Central memory CD8-positive, alpha-beta T cell (primary cell): Measurements from ENCODE around the gene COL6A3.

ENCODE experiments used
- ATAC-seq: fragments of 150-1000 bp; cut with Tn5 transposase; replicated peaks from 2 replicates; pipeline ENCODE4 v1.10.0; 2022; ENCODE audit warnings: mild to moderate bottlenecking, moderate FRiP score, moderate number of reproducible peaks; ENCODE audit not compliant: poor library complexity, severe bottlenecking; ENCODE audit errors: extremely low read depth
- DNase-seq, 2 donors: peaks; one replicate each; pipeline ENCODE4 v3.0.0; 2021; ENCODE audit warnings: low spot score in 2 of 2
- H3K27ac Mint-ChIP-seq: one replicate; pipeline ENCODE4 v1.8.0; 2022; ENCODE audit warnings: low read depth, mild to moderate bottlenecking, moderate library complexity, mixed read lengths
- H3K27me3 Mint-ChIP-seq: one replicate; pipeline ENCODE4 v1.8.0; 2022; ENCODE audit warnings: mixed read lengths
- H3K36me3 Mint-ChIP-seq: one replicate; pipeline ENCODE4 v1.8.0; 2022; ENCODE audit warnings: mild to moderate bottlenecking, moderate library complexity, mixed read lengths; ENCODE audit not compliant: insufficient read depth
- H3K4me1 Mint-ChIP-seq: one replicate; pipeline ENCODE4 v1.8.0; 2022; ENCODE audit warnings: mixed read lengths
- H3K4me3 Mint-ChIP-seq: one replicate; pipeline ENCODE4 v1.8.0; 2022; ENCODE audit warnings: mild to moderate bottlenecking, moderate library complexity, mixed read lengths
- H3K9me3 Mint-ChIP-seq: one replicate; pipeline ENCODE4 v1.8.0; 2022; ENCODE audit warnings: mixed read lengths

COL6A3 gene

DNA sequence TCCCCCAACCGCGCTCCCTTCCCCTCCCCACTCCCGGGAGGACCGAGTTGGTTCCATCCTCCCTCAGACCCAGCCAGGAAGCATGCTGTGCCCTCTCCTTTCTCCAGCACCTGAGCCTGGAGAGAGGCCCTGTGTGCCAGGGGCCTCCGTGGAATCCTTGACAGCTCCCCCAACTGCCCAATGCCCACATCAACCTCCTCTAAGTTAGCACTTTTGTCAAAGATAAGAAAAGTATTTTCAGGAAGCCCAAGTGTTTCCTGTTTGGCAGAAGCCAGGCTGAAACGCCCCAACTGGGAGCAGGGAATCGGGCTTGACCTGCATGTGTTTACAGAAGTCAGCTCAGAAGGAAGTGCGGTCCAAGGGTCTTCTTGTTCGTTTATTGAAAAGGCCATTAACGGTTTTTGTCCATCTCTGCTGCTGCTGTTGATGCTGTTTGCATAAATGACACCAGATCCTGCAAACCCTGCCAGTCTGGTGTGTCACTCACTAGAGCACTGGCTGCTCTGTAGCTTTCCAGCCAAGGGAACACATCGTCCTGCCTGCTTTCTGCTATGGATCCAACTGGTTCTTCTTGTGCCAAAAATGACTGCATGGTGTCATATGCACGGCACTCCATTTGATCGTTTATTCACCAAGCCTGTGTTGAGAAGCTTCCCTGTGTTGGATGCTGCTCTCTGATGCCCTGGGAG lies 35.4 kb upstream of the COL6A3 start:
- H3K9me3 Mint-ChIP-seq = no peaks in the 10 kb centered on the region
- H3K27ac Mint-ChIP-seq = no peak overlapping the region
- ATAC-seq (no peak), DNase-seq (no peak)
- H3K4me1 Mint-ChIP-seq = no peaks in the 10 kb centered on the region
- no peak overlapping the region for H3K4me3 Mint-ChIP-seq
- H3K36me3 Mint-ChIP-seq = no peaks in the 10 kb centered on the region
- no peaks in the 10 kb centered on the region for H3K27me3 Mint-ChIP-seq

DNA sequence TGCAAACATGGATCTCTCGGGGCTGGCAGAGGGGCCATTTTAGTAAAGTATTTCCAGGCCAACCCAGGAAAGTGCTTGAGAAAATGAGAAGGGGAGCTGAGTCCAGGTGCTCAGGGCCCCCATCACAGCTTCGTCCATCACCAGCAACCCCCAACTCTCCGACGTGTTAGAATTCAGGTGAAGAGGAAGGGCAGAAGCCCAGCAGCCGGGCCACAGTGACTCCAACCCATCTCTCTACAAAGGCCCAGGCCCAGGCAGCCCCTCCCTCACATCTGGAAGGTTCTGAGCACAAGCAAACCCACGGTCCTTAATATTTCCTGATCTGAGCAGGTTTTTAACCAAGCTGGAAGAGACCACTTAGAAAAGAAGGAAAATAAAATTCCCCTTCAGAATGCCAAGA lies 34.7 kb upstream of the COL6A3 start:
- H3K27me3 Mint-ChIP-seq = no peaks in the 10 kb centered on the region
- no peak overlapping the region for H3K4me3 Mint-ChIP-seq
- no peak for ATAC-seq
- H3K27ac Mint-ChIP-seq = no peak overlapping the region
- H3K9me3 Mint-ChIP-seq = no peaks in the 10 kb centered on the region
- no peaks in the 10 kb centered on the region for H3K36me3 Mint-ChIP-seq
- DNase-seq = no peak
- no peaks in the 10 kb centered on the region for H3K4me1 Mint-ChIP-seq

DNA sequence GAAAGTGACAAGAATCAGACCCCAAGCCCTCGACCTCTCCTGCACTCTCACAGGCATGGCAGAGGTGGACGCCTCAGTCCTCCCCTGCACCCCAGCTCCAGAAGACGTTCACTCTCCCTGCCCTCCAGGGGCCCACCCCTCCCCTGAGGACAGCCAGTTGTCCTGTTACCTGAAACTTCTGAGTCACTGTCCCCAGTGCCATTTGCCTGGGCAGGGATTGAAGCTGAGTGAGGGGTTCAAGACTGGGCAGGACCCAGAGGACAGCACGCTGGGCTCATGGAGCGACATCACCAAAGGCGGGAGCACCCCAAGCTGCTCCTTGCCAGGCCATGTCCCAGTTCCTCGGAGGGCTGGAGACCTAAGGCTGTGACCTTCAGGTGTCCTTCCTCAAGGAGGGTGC lies 34.2 kb upstream of the COL6A3 start:
- no peak for ATAC-seq
- no peak for DNase-seq
- Mint-ChIP-seq H3K4me3 (no peak overlapping the region), H3K4me1 (no peaks in the 10 kb centered on the region), H3K36me3 (no peaks in the 10 kb centered on the region), H3K27me3 (no peaks in the 10 kb centered on the region), H3K9me3 (no peaks in the 10 kb centered on the region), H3K27ac (no peak overlapping the region)

DNA sequence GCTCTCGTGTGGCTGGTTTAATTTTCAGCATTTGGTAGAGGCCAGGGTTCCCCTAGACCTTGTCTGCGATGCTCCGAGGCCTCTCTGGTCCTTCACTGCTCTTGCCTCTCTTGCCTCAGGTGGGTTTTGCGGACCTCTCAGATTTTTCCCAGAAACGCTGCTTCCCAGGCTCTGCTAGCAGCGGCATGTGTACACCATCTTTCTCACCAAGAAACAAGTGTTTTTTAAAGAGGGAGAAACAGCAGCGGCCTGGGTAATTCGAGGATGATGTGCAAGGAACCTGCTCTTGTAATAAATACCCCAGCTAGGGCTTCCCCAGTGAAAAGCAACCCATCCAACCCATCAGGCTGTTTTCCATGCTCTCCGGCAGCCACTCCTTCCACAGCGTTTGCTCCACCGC lies 33.5 kb upstream of the COL6A3 start:
- Mint-ChIP-seq H3K36me3 (no peaks in the 10 kb centered on the region), H3K4me3 (no peak overlapping the region), H3K27ac (no peak overlapping the region), H3K27me3 (no peaks in the 10 kb centered on the region), H3K9me3 (no peaks in the 10 kb centered on the region), H3K4me1 (no peaks in the 10 kb centered on the region)
- ATAC-seq (no peak), DNase-seq (no peak)

DNA sequence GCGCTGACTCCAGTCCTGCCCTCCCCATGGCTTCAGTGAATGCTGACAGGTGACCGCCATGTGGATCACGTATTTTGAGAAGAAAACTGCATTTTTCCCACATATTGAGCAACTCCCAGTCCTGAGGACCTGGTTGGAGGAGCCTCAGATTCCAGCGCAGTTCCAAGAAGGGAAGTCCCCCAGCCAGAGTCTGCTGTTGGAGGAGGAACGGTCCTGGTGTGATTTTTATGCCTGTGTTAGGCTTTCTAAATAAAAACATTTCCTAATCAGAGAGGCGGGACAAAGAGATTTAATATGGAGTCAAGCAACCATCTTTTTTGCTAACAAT lies 32.3 kb upstream of the COL6A3 start:
- H3K36me3 Mint-ChIP-seq = no peaks in the 10 kb centered on the region
- H3K9me3 Mint-ChIP-seq = no peaks in the 10 kb centered on the region
- H3K4me1 Mint-ChIP-seq = peaks cover 9% of the 10 kb centered on the region
- H3K4me3 Mint-ChIP-seq = no peak overlapping the region
- H3K27me3 Mint-ChIP-seq = no peaks in the 10 kb centered on the region
- DNase-seq = no peak
- ATAC-seq = no peak
- H3K27ac Mint-ChIP-seq = no peak overlapping the region

DNA sequence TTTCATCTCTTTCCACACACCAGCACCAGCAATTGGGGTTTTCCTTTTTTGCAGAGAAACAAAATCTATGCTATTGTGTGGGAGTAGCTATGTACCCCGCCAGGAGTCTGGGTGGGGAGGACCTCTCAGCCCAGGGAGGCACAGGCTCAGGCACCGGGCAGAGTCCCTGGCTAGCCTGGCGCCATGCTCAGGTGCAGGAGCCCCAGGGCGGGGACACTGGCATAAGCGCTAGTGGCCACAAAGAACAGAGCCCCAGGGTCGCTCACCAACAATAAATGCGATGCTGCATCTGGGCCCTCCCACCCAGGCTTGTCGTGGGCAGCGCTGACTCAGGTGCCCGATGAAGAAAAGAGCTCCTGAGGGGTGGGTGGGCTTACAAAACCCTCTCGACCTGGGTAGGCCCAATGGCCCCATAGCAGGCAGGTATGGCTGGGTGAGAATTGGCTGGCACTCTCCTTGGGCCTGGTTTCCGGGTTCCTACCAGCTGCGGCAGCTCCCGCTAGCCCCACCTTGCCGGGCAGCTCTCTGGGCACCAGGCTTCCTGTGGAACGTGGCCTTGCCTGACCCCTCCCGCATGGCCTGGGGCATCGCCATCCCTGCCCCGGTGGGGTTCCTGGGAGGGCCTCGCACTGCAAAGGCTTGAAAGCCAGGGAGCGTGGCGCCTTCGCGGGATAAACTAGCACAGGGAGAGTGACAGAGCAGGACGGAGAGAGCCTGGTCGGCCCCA lies 31.8 kb upstream of the COL6A3 start:
- no peak overlapping the region for H3K4me3 Mint-ChIP-seq
- no peaks in the 10 kb centered on the region for H3K27me3 Mint-ChIP-seq
- H3K27ac Mint-ChIP-seq = no peak overlapping the region
- no peaks in the 10 kb centered on the region for H3K9me3 Mint-ChIP-seq
- DNase-seq (no peak), ATAC-seq (no peak)
- no peaks in the 10 kb centered on the region for H3K36me3 Mint-ChIP-seq
- H3K4me1 Mint-ChIP-seq = peaks cover 11% of the 10 kb centered on the region

DNA sequence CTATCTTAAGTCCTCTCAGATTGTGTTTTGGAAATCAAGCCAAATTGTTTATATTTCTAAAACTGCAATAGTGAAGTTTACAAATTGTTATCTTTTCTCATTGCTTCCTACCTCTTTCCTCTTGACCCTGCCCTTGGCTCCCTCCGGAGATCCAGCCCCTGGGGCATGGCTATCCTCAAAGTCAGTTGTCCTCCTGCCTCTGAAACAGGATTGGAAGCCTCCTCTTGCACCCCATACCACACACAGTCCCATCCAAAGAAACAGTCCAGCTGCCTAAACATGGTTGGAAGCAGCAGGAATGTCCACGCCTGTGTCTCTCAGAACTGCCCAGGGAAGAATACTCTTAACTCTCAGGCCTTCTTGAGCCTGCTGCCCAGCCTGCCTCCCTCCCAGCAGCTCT lies 30.1 kb upstream of the COL6A3 start:
- Mint-ChIP-seq H3K27ac (no peak overlapping the region), H3K27me3 (no peaks in the 10 kb centered on the region), H3K36me3 (no peaks in the 10 kb centered on the region), H3K4me1 (peaks cover 11% of the 10 kb centered on the region), H3K4me3 (no peak overlapping the region), H3K9me3 (no peaks in the 10 kb centered on the region)
- ATAC-seq = no peak
- DNase-seq = no peak

DNA sequence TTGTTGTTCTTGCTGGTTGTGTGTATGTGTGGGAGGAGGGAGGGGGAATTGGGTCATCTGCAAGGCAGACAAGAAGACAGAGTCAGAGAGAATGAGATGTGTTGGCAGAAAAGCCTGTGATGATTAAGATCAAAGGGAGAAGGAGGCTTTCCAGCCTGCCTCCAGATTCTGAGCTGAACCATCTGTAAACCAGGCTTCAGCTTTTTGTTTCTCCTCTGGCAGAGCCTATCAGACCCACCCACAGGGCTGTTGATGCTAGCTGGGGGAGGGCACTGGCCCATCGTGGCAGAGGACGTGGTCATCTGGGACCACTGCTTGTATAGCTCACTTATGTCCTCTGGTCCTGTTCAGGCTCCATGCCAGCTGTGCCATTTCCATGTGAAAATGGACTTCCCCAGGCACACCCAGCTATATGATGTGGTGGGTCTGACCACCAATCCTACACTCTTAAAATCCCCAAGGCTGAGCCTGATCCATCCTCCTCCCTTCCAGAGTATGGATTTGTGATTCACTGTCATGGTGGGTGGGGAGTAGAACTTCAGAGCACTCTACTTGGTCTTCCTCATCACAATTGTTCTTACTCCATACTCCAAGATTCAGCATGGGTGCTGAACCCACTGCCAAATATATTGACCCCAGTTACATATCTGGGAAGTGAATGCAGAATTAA lies 27.8 kb upstream of the COL6A3 start:
- DNase-seq (no peak), ATAC-seq (no peak)
- Mint-ChIP-seq H3K36me3 (peaks cover 2% of the 10 kb centered on the region), H3K4me3 (no peak overlapping the region), H3K27me3 (no peaks in the 10 kb centered on the region), H3K27ac (no peak overlapping the region), H3K4me1 (peaks cover 16% of the 10 kb centered on the region), H3K9me3 (no peaks in the 10 kb centered on the region)

DNA sequence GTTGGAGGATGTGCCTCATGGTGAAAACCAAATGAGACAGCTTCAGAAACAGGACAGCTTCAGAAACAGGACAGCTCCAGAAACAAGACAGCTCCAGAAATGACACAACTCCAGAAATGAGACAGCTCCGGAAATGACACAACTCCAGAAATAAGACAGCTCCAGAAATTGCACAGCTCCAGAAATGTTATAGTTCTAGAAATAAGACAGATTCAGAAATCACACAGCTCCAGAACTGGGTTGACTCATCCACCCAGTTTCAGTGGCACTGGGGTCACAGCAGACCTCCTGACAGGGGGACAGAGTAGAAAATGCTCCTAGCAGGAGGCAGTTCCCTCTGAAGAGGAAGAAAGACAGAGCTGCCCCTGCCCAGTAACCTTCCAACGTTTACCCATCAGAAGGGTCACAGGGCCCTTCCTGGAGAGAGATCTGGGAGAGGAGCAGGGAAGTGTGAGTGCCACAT lies 26.9 kb upstream of the COL6A3 start:
- no peaks in the 10 kb centered on the region for H3K9me3 Mint-ChIP-seq
- no peak overlapping the region for H3K4me3 Mint-ChIP-seq
- no peak overlapping the region for H3K27ac Mint-ChIP-seq
- H3K27me3 Mint-ChIP-seq = no peaks in the 10 kb centered on the region
- peaks cover 21% of the 10 kb centered on the region for H3K4me1 Mint-ChIP-seq
- peaks cover 2% of the 10 kb centered on the region for H3K36me3 Mint-ChIP-seq
- ATAC-seq = no peak
- no peak for DNase-seq

DNA sequence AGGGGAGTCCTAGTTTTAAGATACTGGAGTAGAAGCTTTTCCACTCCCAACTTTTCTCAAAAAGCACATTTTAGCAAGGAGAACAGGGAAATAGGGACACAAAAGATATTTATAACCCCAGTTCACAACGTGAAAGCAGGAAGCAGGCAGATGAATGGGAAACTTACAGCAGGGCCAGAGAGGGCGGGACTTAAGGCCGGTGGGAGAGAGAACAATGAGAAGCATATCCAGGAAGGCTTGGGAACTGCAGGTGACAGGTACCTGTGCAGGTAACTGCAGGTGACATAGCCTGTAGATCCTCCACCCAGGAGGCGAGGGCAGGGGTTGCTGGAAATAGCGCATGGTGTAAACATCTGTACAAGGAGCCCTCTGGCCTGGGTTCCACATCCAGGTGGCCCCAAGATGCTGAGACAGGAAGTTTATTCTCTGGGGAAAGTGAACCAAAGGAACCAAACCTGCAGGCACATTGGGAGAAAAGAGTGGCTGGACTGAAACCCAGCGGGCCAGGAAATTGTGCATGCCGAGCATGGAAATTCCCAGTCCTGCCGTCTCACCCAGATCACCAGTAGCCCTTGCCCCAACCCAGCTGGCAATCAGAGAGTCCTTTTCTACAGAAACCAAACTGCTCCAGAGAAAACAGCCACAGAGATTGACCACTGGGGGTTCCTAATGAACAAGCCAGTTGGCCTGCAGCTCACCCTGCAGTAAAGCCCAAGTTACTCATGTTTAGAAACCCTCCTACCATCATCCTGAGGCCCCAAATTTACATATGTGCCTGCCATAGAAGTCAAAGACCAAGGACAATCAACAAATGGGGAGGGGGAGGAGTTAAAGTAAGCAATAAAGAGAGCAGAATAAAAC lies 24.3 kb upstream of the COL6A3 start:
- Mint-ChIP-seq H3K9me3 (no peaks in the 10 kb centered on the region), H3K4me3 (no peak overlapping the region), H3K27ac (no peak overlapping the region), H3K27me3 (no peaks in the 10 kb centered on the region), H3K4me1 (peaks cover 44% of the 10 kb centered on the region), H3K36me3 (peaks cover 7% of the 10 kb centered on the region)
- no peak for DNase-seq
- no peak for ATAC-seq

DNA sequence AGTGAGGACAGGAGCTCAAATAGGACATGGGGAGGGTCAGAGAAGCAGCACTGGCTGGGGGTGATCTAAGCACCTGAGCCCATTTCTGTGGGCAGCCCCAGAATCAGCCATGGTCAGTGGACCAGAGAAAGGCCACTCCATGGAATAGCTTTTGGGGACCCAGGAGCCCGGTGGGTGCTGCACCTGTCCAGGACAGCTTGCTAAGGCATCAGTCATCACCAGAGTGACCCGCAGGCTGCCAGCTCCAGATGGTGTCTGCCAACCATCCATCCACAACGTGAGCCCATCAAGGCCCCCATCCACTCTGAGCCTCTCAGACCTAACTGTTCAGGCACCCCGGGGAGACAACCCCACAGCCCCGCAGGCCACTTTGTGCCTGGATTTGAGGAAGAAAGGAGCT lies 23.6 kb upstream of the COL6A3 start:
- ATAC-seq = no peak
- peaks cover 52% of the 10 kb centered on the region for H3K4me1 Mint-ChIP-seq
- H3K27me3 Mint-ChIP-seq = no peaks in the 10 kb centered on the region
- H3K27ac Mint-ChIP-seq = no peak overlapping the region
- DNase-seq = no peak
- H3K4me3 Mint-ChIP-seq = no peak overlapping the region
- H3K36me3 Mint-ChIP-seq = peaks cover 10% of the 10 kb centered on the region
- H3K9me3 Mint-ChIP-seq = no peaks in the 10 kb centered on the region

DNA sequence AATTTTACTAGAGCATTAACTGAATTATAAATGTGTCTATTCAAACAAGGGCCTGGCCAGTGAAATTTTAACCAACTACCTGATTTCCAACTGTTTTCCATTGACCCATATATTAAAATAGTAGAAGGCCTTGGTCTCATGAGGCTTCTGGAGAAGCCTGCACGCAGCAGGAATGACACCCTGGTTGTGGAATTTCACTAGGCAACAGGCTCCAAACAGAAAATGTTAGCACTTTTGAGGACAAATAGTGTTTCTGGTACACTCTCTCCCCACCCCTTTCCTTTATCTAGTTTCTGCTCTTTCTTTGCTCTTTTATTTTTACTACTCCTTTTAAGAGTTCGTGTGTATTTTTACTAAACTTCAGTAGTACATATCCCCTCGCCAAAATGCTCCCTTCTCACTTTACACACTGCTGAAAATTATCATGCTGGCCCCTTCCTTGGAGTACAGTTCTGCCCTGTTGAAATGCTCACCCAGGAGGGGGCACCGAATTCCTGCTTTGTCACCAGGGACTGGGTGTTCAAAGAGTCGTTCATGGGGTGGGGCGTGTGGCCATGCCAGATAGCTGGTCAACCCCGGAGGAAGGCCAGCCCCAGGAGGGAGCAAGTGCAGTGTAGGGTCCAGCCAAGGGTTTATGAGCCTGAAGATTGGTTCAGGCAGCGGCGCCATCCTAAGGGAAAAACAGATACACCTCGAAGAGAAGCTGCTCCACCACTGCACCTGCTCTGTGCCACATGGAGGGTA lies 22.1 kb upstream of the COL6A3 start:
- Mint-ChIP-seq H3K27ac (peak overlapping the region; percentile 23), H3K4me1 (peaks cover 54% of the 10 kb centered on the region), H3K27me3 (no peaks in the 10 kb centered on the region), H3K36me3 (peaks cover 12% of the 10 kb centered on the region), H3K4me3 (peak overlapping the region; percentile 21), H3K9me3 (no peaks in the 10 kb centered on the region)
- DNase-seq (no peak), ATAC-seq (no peak)
